PC-9 (cell line): ENCODE data around the gene RECQL5. TPM values are rescaled to one million over a fixed set of nuclear protein-coding genes. Genes with fewer than 3 reads are reported as not detected.
A peak's percentile ranks its signal among the peaks of the same experiment; 100 is the strongest.

Experiments
- BruUV-seq: library from RNA; stranded (reverse); fragments of 400-500 nt; replicated peaks from 2 replicates; lab custom pipeline; 2021; lab: Mats Ljungman, UMichigan
- CTCF ChIA-PET: fragments of 300-600 bp; sonication (Branson Sonifier 250); formaldehyde crosslinking; loops from one replicate; lab custom pipeline; 2022; ENCODE audit warnings: antibody characterized with exemption; lab: Charles Lee
- POLR2A ChIA-PET: fragments of 300-600 bp; sonication (Branson Sonifier 250); formaldehyde crosslinking; loops from one replicate; lab custom pipeline; 2022; ENCODE audit warnings: antibody characterized with exemption; ENCODE audit not compliant: unreplicated experiment; lab: Charles Lee
- DNase-seq, 2 experiments: peaks; one replicate each; pipeline versions ENCODE4 v3.0.0 to v3.0.0-alpha.2; 2015 to 2022; ENCODE audit warnings: mixed read lengths in 1 of 2
- H2AFZ ChIP-seq: fragments of 200-600 bp; sonication (generic); 2 replicates; pipeline ENCODE4 v1.8.1; 2017; ENCODE audit warnings: antibody characterized with exemption
- H3F3A ChIP-seq: fragments of 200-600 bp; sonication (generic); 2 replicates; pipeline ENCODE4 v1.8.1; 2017; ENCODE audit warnings: antibody characterized with exemption, mild to moderate bottlenecking, low read depth; ENCODE audit not compliant: insufficient read depth
- H3K27ac ChIP-seq: fragments of 200-600 bp; sonication (generic); 2 replicates; pipeline ENCODE4 v1.6.1; 2016; ENCODE audit warnings: mixed run types
- H3K27me3 ChIP-seq: fragments of 200-600 bp; sonication (generic); 2 replicates; pipeline ENCODE4 v1.6.1; 2016; ENCODE audit warnings: low read depth, mixed run types; ENCODE audit not compliant: insufficient read depth
- H3K36me3 ChIP-seq: fragments of 200-600 bp; sonication (generic); 2 replicates; pipeline ENCODE4 v1.6.1; 2016; ENCODE audit warnings: low read depth, mixed run types
- H3K4me1 ChIP-seq: fragments of 200-600 bp; sonication (generic); replicated peaks from 2 replicates; pipeline ENCODE4 v1.6.1; 2016; ENCODE audit warnings: mixed run types; ENCODE audit not compliant: insufficient read depth
- H3K4me2 ChIP-seq: fragments of 200-600 bp; sonication (generic); 2 replicates; pipeline ENCODE4 v1.6.1; 2017; ENCODE audit warnings: mixed run types
- H3K4me3 ChIP-seq: fragments of 200-600 bp; sonication (generic); 2 replicates; pipeline ENCODE4 v1.6.1; 2016; ENCODE audit warnings: mixed run types
- H3K79me2 ChIP-seq: fragments of 200-600 bp; sonication (generic); 2 replicates; pipeline ENCODE4 v1.6.1; 2017; ENCODE audit warnings: low read depth, mixed run types
- H3K9me2 ChIP-seq: fragments of 200-600 bp; sonication (generic); 2 replicates; pipeline ENCODE4 v1.8.1; 2017; ENCODE audit warnings: mild to moderate bottlenecking; ENCODE audit not compliant: insufficient read depth
- H3K9me3 ChIP-seq: fragments of 200-600 bp; sonication (generic); 2 replicates; pipeline ENCODE4 v1.8.1; 2016; ENCODE audit warnings: low read depth; ENCODE audit not compliant: insufficient read depth
- H4K20me1 ChIP-seq: fragments of 200-600 bp; sonication (generic); 2 replicates; pipeline ENCODE4 v1.8.1; 2017; ENCODE audit not compliant: insufficient read depth
- CTCF ChIP-seq: fragments of 200-600 bp; sonication (generic); conservative IDR thresholded peaks from 2 replicates; pipeline ENCODE4 v1.6.1; 2017; ENCODE audit warnings: mixed run types, antibody characterized with exemption, mild to moderate bottlenecking, moderate library complexity
- EZH2 ChIP-seq: fragments of 200-600 bp; sonication (generic); IDR thresholded peaks from 2 replicates; pipeline ENCODE4 v1.8.0; 2017; ENCODE audit warnings: antibody characterized with exemption, low read depth
- intact Hi-C: fragments of 100-400 bp; cut with micrococcal nuclease; formaldehyde crosslinking; loops from one replicate; pipeline ENCODE4 v1.10.0; 2022; ENCODE audit not compliant: unreplicated experiment
- total RNA-seq: library from RNA; stranded (reverse); gene quantifications from 2 replicates; pipeline ENCODE4 v1.2.3, GENCODE V29; 2021

The RECQL5 gene
- total RNA-seq, 1 experiment from 2014 or later: 41.0 TPM

DNA sequence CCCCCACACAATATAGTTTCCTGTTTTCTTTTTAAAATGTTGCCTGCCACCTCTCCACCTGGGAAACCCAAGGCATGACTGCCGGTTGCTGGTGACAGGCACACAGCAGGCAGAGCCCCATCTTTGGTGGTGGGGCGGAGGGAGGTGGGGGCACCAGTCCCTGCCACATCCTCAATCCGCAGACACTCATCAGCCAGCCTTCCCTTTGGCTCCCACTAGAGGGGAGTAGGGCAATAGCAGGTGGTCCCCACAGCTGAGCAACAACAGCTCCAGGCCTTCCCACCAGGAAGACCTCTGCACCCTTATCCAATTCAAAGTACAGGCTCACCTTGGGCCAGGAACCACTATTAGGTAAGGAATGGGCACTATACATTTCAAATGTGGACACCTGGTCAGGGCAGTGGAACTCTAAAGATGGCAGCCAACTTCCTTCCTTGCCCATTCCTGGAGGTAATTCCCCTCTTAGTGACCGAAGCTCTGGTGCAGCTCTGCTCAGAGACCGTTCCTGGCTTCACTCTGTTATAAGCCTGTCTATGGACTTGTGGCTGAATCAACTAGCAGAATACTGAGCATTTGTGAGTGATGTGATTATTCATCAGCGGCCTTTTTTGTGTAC lies 13.9 kb downstream of the RECQL5 start:
- peak in 1 of 2 experiments; percentile 37 for DNase-seq
- H3K36me3 ChIP-seq: peaks cover 4% of the 10 kb centered on the region; the same call in 1 of the 2 replicates
- H3K79me2 ChIP-seq: no peaks in the 10 kb centered on the region
- H3K4me1 ChIP-seq: no peaks in the 10 kb centered on the region
- no peak overlapping the region for H3K4me2 ChIP-seq
- peak; percentile 72 for TF ChIP-seq CTCF
- TF ChIP-seq EZH2: no peak
- no peak overlapping the region for H3K4me3 ChIP-seq
- no peaks in the 10 kb centered on the region for H3K9me3 ChIP-seq
- H3F3A ChIP-seq: peaks cover 10% of the 10 kb centered on the region; the same call in 1 of the 2 replicates
- ChIA-PET POLR2A (interaction anchor here (0.6 kb wide), 1 partner anchor 14 kb away, joined by 3 read pairs; the partner anchor contains the start of genes RECQL5 and SAP30BP), CTCF (interaction anchor here (1.4 to 3.9 kb wide), 3 partner anchors 15 to 52 kb away, joined by 4 to 35 read pairs (median 4); partner anchors contain the start of gene SMIM5)
- BruUV-seq: no TSS peak
- no peaks in the 10 kb centered on the region for H3K9me2 ChIP-seq
- H4K20me1 ChIP-seq: peaks cover 5% of the 10 kb centered on the region; the same call in 1 of the 2 replicates
- H3K27ac ChIP-seq: no peak overlapping the region
- H2AFZ ChIP-seq: no peak overlapping the region
- no peaks in the 10 kb centered on the region for H3K27me3 ChIP-seq
- intact Hi-C loops: no loop called here

DNA sequence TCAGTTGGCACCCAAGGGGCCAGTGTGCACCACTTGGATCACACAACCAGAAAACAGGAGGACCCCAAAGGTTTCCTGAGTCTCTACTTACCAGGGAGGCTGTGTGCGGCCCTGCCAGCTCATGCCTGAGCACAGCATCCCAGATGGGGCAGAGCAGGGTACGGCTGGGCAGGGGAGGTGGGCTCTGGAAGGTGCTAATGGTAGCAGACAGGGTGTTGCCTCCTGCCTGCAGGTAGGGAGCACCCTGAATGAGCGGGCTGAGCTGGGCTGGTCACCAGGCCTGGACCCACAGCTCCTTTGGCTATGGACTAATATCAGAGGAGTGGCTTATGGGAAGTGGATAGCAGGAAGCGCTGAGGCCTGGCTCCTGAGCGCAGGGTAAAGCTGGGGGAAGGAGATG lies 14.6 kb downstream of the RECQL5 start:
- Histone ChIP-seq H3K79me2 (no peaks in the 10 kb centered on the region), H3K36me3 (peaks cover 4% of the 10 kb centered on the region; the same call in 1 of the 2 replicates), H3F3A (peaks cover 14% of the 10 kb centered on the region), H3K4me2 (no peak overlapping the region), H3K4me1 (peaks cover under 1% of the 10 kb centered on the region; the same call in 1 of the 2 replicates), H3K4me3 (no peak overlapping the region), H3K9me3 (no peaks in the 10 kb centered on the region), H3K9me2 (no peaks in the 10 kb centered on the region), H2AFZ (no peak overlapping the region), H4K20me1 (peaks cover 5% of the 10 kb centered on the region; the same call in 1 of the 2 replicates), H3K27me3 (no peaks in the 10 kb centered on the region), H3K27ac (no peak overlapping the region)
- ChIA-PET CTCF (interaction anchor here (1.4 to 3.9 kb wide), 3 partner anchors 14 to 51 kb away, joined by 4 to 35 read pairs (median 4); partner anchors contain the start of gene SMIM5), POLR2A (no interaction called here)
- no peak for DNase-seq
- no TSS peak for BruUV-seq
- no peak for TF ChIP-seq CTCF
- TF ChIP-seq EZH2: no peak
- intact Hi-C loops: no loop called here

- H3K9me2 ChIP-seq: no peaks in the 10 kb centered on the region
- ChIA-PET CTCF (interaction anchor here (1.1 to 3.9 kb wide), 2 partner anchors 17 kb away, joined by 3 to 35 read pairs; partner anchors contain the start of gene SMIM5), POLR2A (interaction anchor here (0.7 kb wide), 1 partner anchor 325 kb away, joined by 3 read pairs; no protein-coding TSS in a partner anchor)
- no peak for TF ChIP-seq CTCF
- H3F3A ChIP-seq: peaks cover 29% of the 10 kb centered on the region
- no peak overlapping the region for H3K27ac ChIP-seq
- no TSS peak for BruUV-seq
- intact Hi-C loops: no loop called here
- H2AFZ ChIP-seq: no peak overlapping the region
- no peaks in the 10 kb centered on the region for H3K79me2 ChIP-seq
- H3K4me1 ChIP-seq: peaks cover 15% of the 10 kb centered on the region
- H3K4me2 ChIP-seq: no peak overlapping the region
- DNase-seq: no peak
- H3K4me3 ChIP-seq: no peak overlapping the region
- no peaks in the 10 kb centered on the region for H3K27me3 ChIP-seq
- peaks cover 5% of the 10 kb centered on the region; the same call in 1 of the 2 replicates for H4K20me1 ChIP-seq
- H3K36me3 ChIP-seq: no peaks in the 10 kb centered on the region; the same call in 1 of the 2 replicates
- H3K9me3 ChIP-seq: no peaks in the 10 kb centered on the region
Measured at GRCh38 chr17:75650874-75651273, 16.1 kb downstream of the RECQL5 start.
